Hematopoietic multipotent progenitor cell treated with erythropoietin and hydrocortisone succinate and interleukin-3 and kit ligand, for 17 days (in vitro differentiated cells): ENCODE results near the gene FMO2.

Experiments used
- DNase-seq: peaks from one replicate; pipeline ENCODE4 v3.0.0-alpha.2; 2015; ENCODE audit warnings: low spot score

FMO2 gene

DNA sequence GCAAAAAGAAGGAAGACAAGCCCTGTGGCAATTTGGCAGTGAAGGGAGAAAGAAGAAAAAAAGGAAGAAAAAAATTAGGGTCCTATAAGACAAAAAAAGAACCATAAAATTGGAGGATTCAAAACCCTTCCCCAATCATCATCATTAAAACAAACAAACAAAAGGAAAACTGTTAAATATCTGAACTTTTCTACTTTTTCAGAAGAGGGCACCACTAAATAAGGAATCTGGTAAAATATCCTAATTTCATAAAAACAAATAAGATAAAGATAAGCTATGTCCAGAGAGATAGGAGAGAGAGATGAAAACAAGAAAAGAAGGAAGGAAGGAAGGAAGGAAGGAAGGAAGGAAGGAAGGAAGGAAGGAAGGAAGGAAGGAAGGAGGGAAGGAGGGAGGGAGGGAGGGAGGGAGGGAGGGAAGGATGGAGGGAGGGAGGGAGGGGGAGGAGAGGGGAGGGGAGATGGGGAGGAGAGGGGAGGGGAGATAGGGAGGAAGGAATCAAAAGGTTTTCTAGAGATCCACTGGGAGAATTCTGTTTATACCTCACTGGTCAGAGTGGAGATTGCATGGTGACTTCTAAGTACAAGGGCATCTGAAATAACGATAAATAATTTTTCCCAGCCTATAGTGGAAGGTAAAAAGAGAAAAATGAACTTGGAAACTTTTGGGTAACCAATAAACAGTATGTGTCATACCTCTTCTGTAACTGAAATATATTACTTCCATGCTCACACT is 10.4 kb upstream of the FMO2 start:
- no peak for DNase-seq

GRCh38 chr1:171177261-171177660 is 7.8 kb upstream of the FMO2 start:
- no peak for DNase-seq

DNA sequence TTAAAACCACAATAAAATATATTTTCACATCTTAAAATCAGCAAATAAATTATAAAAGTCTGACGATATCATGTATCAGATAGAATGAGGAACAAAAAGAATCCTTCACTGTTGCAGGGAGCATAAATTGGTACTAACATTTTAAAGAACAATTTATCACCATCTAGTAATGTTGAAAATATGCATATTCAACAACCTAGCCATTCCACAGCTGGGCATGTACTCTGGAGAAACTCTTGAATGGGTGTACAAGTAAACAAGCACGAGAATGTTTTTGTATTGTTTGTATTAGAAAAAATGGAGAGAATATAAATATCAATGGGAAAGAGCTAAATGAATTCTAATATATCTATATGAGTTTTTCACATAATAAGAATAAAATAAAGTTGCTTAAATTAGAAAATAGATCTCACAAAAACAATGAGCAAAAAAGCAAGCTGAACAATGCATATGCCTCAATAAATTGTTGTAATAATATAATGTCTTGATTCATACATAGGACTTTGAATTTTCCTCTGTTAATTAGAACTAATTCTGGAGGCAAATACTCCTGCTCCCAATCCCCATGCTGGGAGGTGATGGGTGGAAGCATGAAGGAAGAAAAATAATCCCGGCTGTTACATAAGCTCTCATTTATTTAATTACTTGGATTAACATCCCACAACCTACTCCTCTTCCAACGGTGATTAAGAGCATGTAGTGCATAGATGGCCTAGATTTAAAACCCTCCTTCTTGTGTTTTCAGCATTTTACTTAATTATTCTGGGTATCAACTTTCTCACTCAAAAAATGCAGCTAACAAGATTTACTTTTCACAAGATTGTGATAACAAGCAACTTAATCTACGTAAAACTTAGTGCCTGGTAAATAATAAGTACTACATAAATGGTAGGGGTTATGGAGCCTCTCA is 5.5 kb upstream of the FMO2 start:
- no peak for DNase-seq

DNA sequence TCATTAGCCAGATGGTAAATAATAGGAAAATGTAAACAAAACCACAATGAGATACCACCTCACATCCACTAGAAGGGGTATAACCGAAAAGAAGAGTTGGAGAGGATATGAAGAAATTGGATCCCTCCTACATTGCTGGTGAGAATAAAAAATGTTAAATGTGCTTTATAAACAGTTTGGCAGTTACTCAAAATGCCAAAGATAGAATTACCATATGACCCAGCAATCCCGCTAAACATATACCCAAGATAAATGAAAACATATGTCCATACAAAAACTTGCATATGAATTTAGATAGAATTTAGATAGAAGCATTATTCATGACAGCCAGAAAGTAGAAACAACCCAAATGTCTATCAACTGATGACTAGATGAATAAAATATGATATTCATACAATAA is 4.4 kb upstream of the FMO2 start:
- DNase-seq, result no peak

- DNase-seq, result peak; percentile 53
These were observed 3.5 kb downstream of the FMO2 start for GRCh38 chr1:171188388-171189266.

GRCh38 chr1:171191992-171192391 is 6.9 kb downstream of the FMO2 start:
- DNase-seq, result no peak

DNA sequence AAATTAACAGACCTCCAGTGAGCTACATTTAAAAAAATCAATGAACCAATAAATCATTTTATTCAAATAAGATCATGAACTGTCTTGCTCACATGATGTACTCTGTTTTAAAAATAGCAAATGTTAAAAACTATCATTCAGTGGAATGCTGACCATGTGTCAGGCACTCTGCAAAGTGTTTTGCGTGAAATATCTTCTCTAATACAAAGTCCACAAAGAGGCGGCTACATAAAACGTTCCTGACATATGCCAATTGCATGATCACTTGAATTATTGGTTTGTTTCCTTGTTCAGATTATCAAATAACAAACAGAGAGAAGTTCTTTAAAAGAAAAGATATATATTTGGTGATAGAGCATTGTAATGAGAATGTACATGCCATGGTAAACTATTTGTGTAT is 10.7 kb downstream of the FMO2 start:
- no peak for DNase-seq

- DNase-seq, result no peak
These were observed 11.3 kb downstream of the FMO2 start for GRCh38 chr1:171196351-171196750.

- no peak for DNase-seq
These were observed 13.0 kb downstream of the FMO2 start for GRCh38 chr1:171198081-171198480.

DNA sequence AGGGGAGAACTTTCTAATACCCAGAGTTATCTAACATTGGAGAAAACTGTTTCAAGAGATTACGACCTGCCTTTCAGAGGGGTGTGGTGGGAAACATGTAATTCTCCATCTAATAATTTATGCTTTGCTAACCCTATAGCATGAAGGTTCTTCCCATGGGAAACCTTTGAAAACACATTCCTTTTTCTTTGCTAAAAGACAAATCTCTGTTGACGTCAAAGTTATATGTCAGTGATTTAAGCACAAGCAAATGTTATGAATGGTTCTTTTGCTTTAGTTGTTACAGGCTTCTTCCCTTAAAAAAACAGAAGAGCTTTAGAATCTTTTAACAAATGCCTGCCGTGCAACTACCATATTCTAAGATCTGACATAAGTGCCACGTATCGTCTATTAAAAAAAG is 19.2 kb downstream of the FMO2 start:
- no peak for DNase-seq

- no peak for DNase-seq
These were observed 21.3 kb downstream of the FMO2 start for GRCh38 chr1:171206204-171206977.

DNA sequence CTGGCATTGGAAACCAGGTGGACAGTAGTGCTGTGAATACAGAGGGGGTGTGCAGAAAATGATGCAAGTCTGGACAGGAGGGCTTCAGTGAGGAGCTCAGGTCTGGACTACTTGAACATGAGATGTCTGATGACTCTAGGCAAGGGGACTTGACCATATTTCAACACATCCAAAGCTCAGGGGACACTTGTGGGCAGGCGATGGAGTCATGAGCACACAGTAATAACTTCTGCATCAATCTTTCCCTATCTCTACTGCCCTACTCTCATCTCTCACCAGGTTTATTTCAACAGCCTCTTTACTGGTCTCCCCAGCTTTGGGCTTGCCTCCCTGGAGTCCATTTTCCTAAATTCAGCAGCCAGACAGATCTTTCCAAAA is 21.9 kb downstream of the FMO2 start:
- DNase-seq, result no peak

DNA sequence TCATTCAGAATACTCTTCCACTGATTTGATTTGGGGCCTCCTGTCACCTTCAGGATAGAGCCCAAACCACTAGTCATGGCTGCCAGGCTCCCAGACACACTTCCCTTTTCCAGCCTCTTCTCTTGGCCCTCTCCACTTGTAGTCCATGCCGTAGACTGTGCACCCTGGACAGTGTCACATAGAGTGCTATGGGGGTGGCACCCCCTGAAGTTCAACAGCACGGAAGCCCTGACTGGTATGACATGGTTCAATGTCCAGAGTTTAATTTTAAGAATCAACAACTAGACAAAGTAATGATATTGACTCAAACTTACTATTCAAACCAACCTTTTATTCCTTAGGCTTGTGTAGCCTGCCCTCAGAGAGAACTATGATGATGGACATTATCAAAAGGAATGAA is 22.3 kb downstream of the FMO2 start:
- DNase-seq, result no peak

DNA sequence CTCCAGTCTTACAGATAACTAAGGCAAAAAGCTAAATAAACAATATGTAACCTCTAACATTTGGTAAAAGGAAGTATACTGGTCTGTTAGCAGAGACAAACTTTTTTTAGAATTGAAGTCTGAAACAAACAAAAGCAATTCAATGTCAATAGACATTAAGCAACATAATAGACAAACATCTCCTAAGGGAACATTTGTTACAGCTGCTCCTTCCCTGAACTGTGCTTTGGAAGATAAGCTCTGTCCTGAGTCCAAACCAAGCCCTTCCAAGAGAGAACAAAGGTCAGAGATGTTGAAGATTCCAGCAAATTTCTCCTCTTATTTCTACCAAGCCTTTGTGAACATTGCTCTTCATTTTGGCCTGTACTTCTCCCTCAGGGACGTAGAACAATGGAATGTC is 25.3 kb downstream of the FMO2 start:
- no peak for DNase-seq

GRCh38 chr1:171212607-171213351 is 27.7 kb downstream of the FMO2 start:
- DNase-seq, result no peak

DNA sequence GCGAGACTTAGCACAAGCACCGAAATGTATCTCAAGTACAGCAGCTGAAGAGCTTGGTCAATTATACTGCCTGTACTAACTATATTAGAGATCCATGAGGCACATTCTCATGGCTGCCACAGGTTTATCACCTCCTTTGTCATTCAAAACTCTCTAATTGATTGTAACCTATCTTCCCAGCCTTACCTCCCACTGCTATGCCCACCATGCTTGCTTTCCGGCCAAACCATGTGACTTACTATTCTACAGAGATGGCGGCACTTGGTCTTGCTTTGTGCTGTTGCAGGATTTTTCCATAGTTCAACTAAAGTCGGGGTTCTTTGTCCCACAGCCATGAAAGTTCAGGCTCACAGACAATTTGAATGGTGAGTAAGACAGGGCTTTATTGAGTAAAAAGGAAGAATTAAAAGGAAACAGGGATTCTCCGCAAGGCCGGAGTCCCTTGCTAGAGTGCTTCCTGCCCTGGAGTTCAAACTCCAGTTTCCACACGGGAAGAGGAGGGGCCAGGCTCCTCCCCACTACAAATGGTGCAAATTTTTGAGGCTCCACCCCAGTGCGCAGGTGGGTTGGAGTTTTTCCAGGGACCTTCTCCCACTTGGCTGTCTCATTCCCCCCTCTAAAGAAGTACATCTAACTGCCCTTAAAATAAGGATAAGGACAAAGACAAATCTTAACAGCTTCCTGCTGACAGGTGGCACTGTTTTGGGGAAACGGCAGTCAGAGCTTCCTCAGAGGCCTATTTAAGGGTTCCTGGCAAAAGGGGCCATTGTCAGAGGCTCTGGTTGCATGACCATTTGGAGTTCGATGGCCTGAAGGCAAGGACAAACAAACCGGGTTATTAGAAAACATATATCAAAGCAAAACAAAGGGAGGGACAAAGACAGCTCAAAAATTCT is 28.7 kb downstream of the FMO2 start:
- no peak for DNase-seq

DNA sequence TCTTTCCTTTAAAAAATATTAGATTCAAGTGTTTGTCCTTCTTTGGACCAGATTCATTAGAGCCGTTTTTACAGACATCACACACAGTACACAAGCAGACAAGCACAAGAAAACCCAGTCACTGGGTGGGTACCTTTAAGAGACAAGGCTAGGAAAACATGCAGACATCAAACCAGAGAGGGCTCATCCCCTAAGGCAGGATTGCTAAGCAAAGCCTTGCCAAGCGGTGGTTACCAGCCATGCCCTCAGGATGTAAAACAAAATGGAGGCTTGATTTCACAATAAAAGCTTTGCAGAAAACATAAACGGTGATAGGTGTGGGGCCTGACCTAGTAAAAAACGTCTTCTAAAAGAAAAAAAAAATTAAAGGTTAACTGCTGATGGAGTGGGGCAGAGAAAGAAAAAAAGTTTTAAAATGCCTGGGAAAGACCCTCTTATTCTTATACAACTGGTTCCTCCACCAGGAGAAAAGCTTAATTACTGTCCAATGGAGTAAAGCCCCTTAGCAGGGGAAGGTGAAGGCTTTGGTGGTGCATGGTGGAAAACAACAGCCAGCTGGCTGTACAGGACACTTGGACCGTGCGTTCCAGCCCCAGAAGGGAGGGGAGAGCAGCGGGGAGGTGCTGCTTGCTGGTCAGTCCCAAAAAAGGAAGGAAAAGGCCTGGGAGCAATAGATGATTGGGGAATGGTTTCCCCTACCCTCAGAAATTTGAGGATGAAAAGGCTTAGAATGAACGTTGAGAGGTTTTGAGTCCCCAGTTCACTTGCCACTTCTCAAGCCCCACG is 32.8 kb downstream of the FMO2 start:
- no peak for DNase-seq

DNA sequence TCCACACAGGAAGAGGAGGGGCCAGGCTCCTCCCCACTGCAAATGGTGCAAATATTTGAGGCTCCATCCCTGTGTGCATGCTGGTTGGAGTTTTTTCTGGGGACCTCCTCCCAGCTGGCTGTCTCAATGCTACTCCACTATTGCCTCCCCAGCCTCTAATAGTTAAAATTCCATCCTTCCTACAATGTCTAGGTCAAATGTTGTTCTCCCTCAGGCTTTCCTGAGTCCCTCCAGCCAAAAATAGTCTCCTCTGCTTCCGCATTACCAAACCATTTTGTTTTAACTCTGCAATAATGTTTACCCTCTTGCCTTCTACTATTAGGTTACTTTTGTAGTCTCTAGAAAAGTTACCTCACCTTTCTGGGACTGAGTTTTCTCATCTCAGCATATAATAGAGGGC is 33.6 kb downstream of the FMO2 start:
- DNase-seq, result no peak
